ENCODE results near the gene ZNF594.
"Not testable (repeated sequence)": the region's sequence is repeated elsewhere in the genome, so short reads cannot be mapped to it uniquely, and the experiment has no call there.

ZNF594 gene

DNA sequence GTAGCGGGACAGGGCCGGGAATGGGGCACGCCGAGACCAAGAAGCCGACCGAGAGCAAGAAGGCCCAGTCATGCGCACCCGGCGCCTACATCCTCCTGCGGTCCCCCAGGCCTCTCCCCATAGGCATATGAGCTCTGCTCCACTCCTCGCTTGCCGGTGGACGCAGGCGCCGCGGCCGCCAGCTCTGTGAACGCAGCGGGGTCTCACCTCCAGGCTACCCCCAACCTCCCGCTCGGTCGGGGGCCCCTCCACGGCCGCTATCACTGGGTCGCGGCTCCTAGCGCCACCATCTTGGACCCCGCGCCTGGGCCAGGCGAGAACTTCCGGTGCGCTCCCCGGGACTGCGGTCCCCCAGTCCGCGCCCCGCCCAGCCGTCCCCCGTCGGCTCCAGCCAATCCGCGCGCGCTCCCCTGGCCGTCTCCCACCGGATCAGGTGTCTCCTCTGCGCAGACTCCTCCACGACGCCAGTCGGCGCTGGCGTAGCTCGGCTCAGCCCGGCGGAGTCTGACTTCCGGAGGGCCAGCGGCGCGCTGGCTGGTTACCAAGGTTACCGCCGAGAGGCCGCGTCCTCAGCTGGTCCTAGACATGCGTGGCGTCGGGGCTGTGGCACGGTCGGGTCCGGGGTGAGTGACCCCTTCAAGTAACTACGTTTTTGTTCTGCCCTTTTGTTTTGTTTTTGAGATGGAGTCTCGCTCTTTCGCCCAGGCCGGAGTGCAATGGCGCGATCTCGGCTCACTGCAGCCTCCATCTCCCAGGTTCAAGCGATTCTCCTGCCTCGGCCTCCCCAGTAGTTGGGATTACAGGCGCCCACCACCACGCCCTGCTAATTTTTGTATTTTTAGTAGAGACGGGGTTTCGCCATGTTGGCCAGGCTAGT lies at the start of gene ZNF594:
Gene ZNF594 (minus strand): TSS at position 328 of the 877 bp plus-strand sequence. CDS start 7,612 bp downstream, outside the sequence.
- Histone ChIP-seq H3K4me1 (ENCODE audit: control insufficient read depth, insufficient read depth, low read length) (no peaks in the 10 kb centered on the region), H3K9me3 (ENCODE audit: control insufficient read depth, insufficient read depth, low read length) (peaks cover 2% of the 10 kb centered on the region; the same call in 1 of the 2 replicates), H3K36me3 (ENCODE audit: control insufficient read depth, insufficient read depth, low read length) (peaks cover 3% of the 10 kb centered on the region; the same call in 1 of the 2 replicates), H3K4me3 (ENCODE audit: low read length) (peak within 1 kb of the TSS; percentile 70), H3K27ac (ENCODE audit: low read length) (no peak within 1 kb of the TSS), H3K27me3 (ENCODE audit: control insufficient read depth, insufficient read depth, low read length) (no peaks in the 10 kb centered on the region)
- WGBS (ENCODE audit: insufficient coverage, insufficient read length), result no CpG with 5 or more reads among the region's 82 CpGs
- DNase-seq (ENCODE audit: low read depth, low spot score), result peak; percentile 77

DNA sequence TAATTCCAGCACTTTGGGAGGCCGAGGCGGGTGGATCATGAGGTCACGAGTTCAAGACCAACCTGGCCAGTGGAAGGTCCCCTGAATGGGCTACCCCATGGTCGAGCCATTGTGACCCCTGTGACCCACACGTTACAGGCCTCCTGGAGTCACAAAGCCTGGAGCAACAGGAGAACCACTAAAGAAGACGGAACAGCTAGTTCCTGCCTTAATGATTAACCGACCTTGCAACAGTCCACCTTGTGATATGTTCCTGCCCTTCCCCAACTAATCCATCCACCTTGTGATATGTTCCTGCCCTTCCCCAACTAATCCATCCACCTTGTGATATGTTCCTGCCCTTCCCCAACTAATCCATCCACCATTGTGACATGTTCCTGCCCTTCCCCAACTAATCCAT lies 48.1 kb upstream of the ZNF594 start:
- H3K27ac ChIP-seq (ENCODE audit: low read length); H3K27me3 ChIP-seq (ENCODE audit: control insufficient read depth, insufficient read depth, low read length); H3K9me3 ChIP-seq (ENCODE audit: control insufficient read depth, insufficient read depth, low read length); H3K36me3 ChIP-seq (ENCODE audit: control insufficient read depth, insufficient read depth, low read length); H3K4me3 ChIP-seq (ENCODE audit: low read length); DNase-seq (ENCODE audit: low read depth, low spot score); H3K4me1 ChIP-seq (ENCODE audit: control insufficient read depth, insufficient read depth, low read length): not testable (repeated sequence)
- WGBS (ENCODE audit: insufficient coverage, insufficient read length), result no CpG with 5 or more reads among the region's 7 CpGs

DNA sequence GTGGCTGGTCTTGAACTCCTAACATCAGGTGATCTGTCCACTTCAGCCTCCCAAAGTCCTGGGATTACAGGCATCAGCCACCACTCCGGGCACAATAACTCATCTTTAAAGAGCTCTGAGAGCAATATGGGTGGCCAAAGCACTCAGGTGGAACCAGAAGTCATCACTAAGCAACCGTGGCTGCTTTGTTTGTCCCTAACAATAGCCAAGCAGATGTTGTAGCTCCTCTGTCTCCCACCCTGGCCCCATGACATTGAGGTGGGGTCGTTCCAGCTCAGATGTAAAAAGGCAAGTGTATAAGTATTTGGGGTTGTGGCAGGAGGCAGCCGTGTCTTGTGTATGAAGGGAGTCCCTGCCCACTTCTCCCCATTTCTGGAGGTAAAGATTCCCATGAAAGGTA lies 46.7 kb upstream of the ZNF594 start:
- Histone ChIP-seq H3K27me3 (ENCODE audit: control insufficient read depth, insufficient read depth, low read length) (no peaks in the 10 kb centered on the region), H3K27ac (ENCODE audit: low read length) (no peak overlapping the region), H3K4me1 (ENCODE audit: control insufficient read depth, insufficient read depth, low read length) (no peaks in the 10 kb centered on the region), H3K4me3 (ENCODE audit: low read length) (no peak overlapping the region), H3K9me3 (ENCODE audit: control insufficient read depth, insufficient read depth, low read length) (no peaks in the 10 kb centered on the region), H3K36me3 (ENCODE audit: control insufficient read depth, insufficient read depth, low read length) (no peaks in the 10 kb centered on the region)
- WGBS (ENCODE audit: insufficient coverage, insufficient read length), result no CpG with 5 or more reads among the region's 4 CpGs
- no peak for DNase-seq (ENCODE audit: low read depth, low spot score)

DNA sequence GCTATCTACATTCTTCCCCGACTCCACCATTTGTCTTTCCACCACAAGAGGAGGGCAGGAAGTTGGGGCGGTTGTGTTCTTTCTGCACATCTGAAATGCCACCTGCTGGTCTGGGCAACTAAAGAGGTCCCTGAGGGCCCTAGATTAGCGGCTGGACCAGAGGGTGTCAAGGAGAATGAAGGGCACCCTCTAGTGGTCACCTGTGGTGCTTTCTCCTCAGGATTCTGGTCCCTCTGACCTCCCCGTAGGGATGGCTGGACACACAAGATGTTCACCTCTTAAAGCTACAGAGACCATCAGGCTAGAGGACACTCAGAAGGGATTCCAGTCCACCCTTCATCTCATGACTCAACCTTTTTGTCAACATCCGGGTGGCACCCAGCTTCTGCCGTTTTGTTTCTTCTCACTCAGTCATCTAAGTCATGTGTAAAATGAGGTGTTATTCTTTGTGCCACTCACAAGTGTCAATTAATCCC lies 45.9 kb upstream of the ZNF594 start:
- no peaks in the 10 kb centered on the region for H3K27me3 ChIP-seq (ENCODE audit: control insufficient read depth, insufficient read depth, low read length)
- no peak overlapping the region for H3K27ac ChIP-seq (ENCODE audit: low read length)
- H3K4me1 ChIP-seq (ENCODE audit: control insufficient read depth, insufficient read depth, low read length), result no peaks in the 10 kb centered on the region
- DNase-seq (ENCODE audit: low read depth, low spot score), result peak; percentile 83
- H3K36me3 ChIP-seq (ENCODE audit: control insufficient read depth, insufficient read depth, low read length), result no peaks in the 10 kb centered on the region
- no CpG with 5 or more reads among the region's 6 CpGs for WGBS (ENCODE audit: insufficient coverage, insufficient read length)
- no peaks in the 10 kb centered on the region for H3K9me3 ChIP-seq (ENCODE audit: control insufficient read depth, insufficient read depth, low read length)
- H3K4me3 ChIP-seq (ENCODE audit: low read length), result no peak overlapping the region

DNA sequence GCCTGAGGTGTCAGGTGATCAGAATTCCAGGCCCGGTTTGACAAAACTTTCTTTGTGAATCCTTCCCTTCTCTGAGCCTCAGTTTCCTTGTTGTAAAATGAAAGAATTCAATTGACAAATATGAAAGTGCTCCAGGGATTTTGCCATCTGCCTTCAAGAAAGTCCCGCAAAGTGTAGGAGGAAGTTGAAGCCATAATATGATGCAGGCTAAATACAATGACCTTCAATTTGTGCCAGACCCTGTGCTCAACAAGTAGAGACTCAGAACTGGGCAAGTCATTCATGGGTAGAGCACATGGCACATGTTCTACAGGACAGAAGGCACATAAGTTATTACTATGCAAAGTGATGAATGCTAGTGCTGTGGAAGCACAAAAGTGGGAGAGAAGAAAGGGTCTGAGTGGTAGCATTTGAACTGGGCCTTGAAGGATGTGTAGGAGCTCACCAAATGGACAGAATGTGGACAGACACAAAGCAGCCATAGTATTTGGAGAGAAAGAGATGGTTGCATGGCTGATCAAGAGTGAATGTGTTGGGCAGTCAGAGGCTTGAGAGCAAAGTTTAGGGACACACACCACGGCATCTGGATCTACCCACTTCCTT lies 45.4 kb upstream of the ZNF594 start:
- H3K27me3 ChIP-seq (ENCODE audit: control insufficient read depth, insufficient read depth, low read length), result no peaks in the 10 kb centered on the region
- H3K27ac ChIP-seq (ENCODE audit: low read length), result no peak overlapping the region
- no peak for DNase-seq (ENCODE audit: low read depth, low spot score)
- H3K4me3 ChIP-seq (ENCODE audit: low read length), result no peak overlapping the region
- no peaks in the 10 kb centered on the region for H3K36me3 ChIP-seq (ENCODE audit: control insufficient read depth, insufficient read depth, low read length)
- H3K4me1 ChIP-seq (ENCODE audit: control insufficient read depth, insufficient read depth, low read length), result no peaks in the 10 kb centered on the region
- no CpG with 5 or more reads among the region's 3 CpGs for WGBS (ENCODE audit: insufficient coverage, insufficient read length)
- H3K9me3 ChIP-seq (ENCODE audit: control insufficient read depth, insufficient read depth, low read length), result no peaks in the 10 kb centered on the region

DNA sequence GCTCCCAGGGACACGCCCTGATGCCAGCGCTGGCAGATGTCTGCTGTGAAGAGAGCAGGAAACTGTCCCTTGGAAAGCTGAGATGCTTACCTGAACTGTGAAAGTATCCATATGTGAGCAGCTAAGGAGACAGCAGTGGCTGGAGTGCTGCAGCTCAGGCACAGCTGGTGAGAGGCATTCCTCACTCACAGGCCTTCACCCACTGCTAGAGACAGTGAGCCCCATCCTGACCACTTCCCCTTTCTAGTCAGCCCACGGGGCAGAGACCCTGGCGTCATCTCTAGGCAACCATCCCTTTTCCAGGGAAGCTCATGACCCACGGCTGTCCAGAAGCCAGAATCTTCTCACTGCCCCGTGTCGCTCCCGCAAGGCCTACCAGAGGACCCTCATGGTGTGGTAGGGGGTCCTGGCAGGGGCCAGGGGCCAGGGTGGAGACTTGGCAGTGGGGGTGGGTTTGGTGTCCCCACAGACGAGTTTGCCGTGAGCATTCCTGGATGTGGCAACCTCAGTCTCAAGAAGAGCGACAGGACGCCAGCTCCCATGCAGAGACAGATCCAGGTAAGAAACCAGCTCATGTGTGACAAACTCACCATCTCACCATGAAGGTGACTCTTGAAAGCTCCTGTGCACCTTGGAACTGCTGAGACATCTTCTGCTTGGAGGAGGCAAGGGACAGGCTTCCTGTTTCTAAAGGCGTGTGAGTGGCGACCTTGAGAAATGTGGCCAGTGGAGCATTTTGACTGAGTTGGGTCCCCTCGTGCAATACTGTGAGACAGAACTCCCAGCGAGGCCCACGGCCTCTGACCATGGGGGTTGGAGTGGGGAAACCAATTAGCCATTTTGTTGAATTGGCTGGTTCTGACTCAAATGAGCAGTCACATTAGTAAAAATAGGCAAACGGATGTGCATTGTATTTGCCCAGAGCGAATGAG lies 43.2 kb upstream of the ZNF594 start, which contains the start of gene SCIMP:
Gene SCIMP (minus strand): TSS at position 216 of the 932 bp plus-strand sequence. CDS start 105 bp downstream, at position 111.
- whole genome bisulfite sequencing (ENCODE audit: insufficient coverage, insufficient read length), result no CpG with 5 or more reads among the region's 19 CpGs
- Histone ChIP-seq H3K27ac (ENCODE audit: low read length) (no peak within 1 kb of the TSS), H3K9me3 (ENCODE audit: control insufficient read depth, insufficient read depth, low read length) (no peaks in the 10 kb centered on the region), H3K4me3 (ENCODE audit: low read length) (no peak within 1 kb of the TSS), H3K4me1 (ENCODE audit: control insufficient read depth, insufficient read depth, low read length) (no peaks in the 10 kb centered on the region), H3K27me3 (ENCODE audit: control insufficient read depth, insufficient read depth, low read length) (no peaks in the 10 kb centered on the region), H3K36me3 (ENCODE audit: control insufficient read depth, insufficient read depth, low read length) (no peaks in the 10 kb centered on the region)
- DNase-seq (ENCODE audit: low read depth, low spot score), result no peak

DNA sequence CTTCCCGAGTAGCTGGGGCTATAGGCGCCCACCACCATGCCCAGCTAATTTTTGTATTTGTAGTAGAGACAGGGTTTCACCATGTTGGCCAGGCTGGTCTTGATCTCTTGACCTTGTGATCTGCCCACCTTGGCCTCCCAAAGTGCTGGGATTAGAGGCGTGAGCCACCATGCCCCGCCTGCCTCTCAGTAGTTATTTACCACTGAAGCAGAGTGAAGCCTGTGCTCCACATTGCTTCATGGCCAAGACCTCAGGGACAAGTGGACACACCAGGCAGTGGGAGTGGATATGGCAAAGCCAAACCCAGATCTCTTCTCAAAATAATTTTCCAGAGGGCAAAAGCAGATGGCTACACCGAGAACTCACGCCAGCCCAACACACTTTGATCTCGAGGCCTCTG lies 41.8 kb upstream of the ZNF594 start:
- no CpG with 5 or more reads among the region's 7 CpGs for WGBS (ENCODE audit: insufficient coverage, insufficient read length)
- DNase-seq (ENCODE audit: low read depth, low spot score); H3K4me3 ChIP-seq (ENCODE audit: low read length); H3K36me3 ChIP-seq (ENCODE audit: control insufficient read depth, insufficient read depth, low read length); H3K27me3 ChIP-seq (ENCODE audit: control insufficient read depth, insufficient read depth, low read length); H3K4me1 ChIP-seq (ENCODE audit: control insufficient read depth, insufficient read depth, low read length); H3K27ac ChIP-seq (ENCODE audit: low read length); H3K9me3 ChIP-seq (ENCODE audit: control insufficient read depth, insufficient read depth, low read length): not testable (repeated sequence)

DNA sequence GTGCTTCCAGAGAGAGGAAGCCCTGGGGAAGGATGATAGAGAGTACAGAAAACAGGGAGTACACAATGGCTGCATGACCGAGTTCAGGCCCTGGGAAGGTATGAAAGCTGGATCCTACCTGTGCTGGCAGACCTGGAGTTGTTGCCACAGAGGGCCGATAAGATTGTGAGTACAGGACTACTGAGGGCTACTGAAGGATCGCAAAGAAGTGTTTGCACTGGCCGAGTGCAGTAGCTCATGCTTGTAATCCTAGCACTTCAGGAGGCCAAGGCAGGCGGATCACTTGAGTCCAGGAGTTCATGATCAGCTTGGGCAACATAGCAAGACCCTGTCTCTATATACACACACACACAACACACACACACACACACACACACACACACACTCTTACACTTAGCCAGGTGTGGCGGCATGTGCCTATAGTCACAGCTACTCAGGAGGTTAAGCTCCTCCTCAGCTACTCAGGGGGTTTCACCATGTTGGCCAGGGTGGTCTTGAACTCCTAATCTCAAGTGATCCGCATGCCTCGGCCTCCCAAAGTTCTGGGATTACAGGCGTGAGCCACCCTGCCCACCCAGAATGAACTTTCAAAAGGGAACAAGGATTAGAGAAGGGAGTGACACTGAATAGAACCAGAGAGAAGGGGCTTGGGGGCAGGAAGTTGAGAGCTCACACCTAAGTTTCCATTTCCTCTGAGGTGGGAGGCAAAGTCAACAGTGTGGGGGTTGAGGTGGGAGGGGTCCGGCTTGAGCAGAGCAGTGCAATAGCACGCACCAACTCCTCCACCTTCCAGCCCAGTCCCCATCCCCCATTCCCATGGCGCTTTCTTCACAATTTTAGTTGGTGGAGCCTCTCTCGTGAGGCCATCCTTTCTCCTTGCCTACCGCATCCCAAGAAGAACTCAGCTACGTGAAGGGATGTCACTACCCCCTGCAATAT lies 35.5 kb upstream of the ZNF594 start:
- Histone ChIP-seq H3K4me3 (ENCODE audit: low read length) (no peak overlapping the region), H3K36me3 (ENCODE audit: control insufficient read depth, insufficient read depth, low read length) (no peaks in the 10 kb centered on the region), H3K27me3 (ENCODE audit: control insufficient read depth, insufficient read depth, low read length) (no peaks in the 10 kb centered on the region), H3K27ac (ENCODE audit: low read length) (no peak overlapping the region), H3K9me3 (ENCODE audit: control insufficient read depth, insufficient read depth, low read length) (no peaks in the 10 kb centered on the region), H3K4me1 (ENCODE audit: control insufficient read depth, insufficient read depth, low read length) (no peaks in the 10 kb centered on the region)
- no peak for DNase-seq (ENCODE audit: low read depth, low spot score)
- no CpG with 5 or more reads among the region's 15 CpGs for WGBS (ENCODE audit: insufficient coverage, insufficient read length)

DNA sequence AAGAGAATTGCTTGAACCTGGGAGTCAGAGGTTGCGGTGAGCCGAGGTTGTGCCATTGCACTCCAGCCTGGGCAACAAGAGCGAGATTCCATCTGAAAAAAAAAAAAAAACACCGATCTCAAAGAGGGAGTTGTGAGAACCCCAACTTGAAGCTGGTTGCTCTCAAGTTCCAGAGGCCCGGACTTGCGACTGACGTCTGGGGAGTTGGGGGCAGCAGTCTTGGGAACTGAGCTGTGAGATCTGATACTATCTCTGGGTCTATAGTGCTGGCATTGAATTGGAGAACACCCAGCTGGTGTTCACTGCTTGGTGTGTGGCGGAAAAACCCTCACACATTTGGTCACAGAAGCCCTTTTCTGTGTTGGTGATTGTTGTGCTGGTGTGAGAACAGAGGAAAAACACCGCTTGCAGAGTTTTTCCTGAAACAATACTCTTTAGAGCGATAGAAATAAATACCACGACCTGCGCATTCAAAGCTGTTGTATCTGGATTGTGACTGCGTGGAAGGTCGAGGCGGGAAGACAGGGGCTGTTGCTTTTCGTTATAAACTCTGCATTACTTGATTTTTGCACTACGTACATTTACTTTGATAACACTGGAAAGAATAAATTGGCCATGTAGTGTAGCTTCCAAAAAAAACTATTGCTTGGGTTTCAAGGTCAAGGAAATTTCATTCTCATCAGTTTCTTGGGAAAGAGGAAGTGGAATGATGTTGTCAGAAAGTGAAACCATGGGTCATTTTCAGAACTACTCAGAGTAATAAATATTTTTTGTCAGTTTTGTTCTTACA lies 34.2 kb upstream of the ZNF594 start:
- DNase-seq (ENCODE audit: low read depth, low spot score), result no peak

More for the DNA sequence above, 34.2 kb upstream of the ZNF594 start:
- H3K9me3 ChIP-seq (ENCODE audit: control insufficient read depth, insufficient read depth, low read length), result no peaks in the 10 kb centered on the region
- WGBS (ENCODE audit: insufficient coverage, insufficient read length), result no CpG with 5 or more reads among the region's 17 CpGs
- H3K4me3 ChIP-seq (ENCODE audit: low read length), result no peak overlapping the region
- H3K36me3 ChIP-seq (ENCODE audit: control insufficient read depth, insufficient read depth, low read length), result no peaks in the 10 kb centered on the region
- no peak overlapping the region for H3K27ac ChIP-seq (ENCODE audit: low read length)
- H3K27me3 ChIP-seq (ENCODE audit: control insufficient read depth, insufficient read depth, low read length), result no peaks in the 10 kb centered on the region
- no peaks in the 10 kb centered on the region for H3K4me1 ChIP-seq (ENCODE audit: control insufficient read depth, insufficient read depth, low read length)
